Breast epithelium (tissue), 4 donors: ENCODE measurements around the gene RNF20. TPM values are rescaled to one million over a fixed set of nuclear protein-coding genes. Genes with fewer than 3 reads are reported as not detected.

ENCODE experiments used
- DNase-seq, 2 donors: peaks; one replicate each; pipeline ENCODE4 v3.0.0-alpha.2; 2019; ENCODE audit warnings: low spot score in 2 of 2
- H3K27ac ChIP-seq, 2 donors: fragments of 200-600 bp; sonication (generic) in 1 of 2; one replicate each; pipeline ENCODE4 v1.5.1; 2016 to 2019; ENCODE audit warnings: mild to moderate bottlenecking in 1 of 2
- H3K27me3 ChIP-seq, 2 donors: fragments of 200-600 bp; sonication (generic) in 1 of 2; one replicate each; pipeline versions ENCODE4 v1.5.1 to v1.6.0; 2017 to 2019; ENCODE audit warnings: control low read depth in 1 of 2, mild to moderate bottlenecking in 1 of 2
- H3K36me3 ChIP-seq: fragments of 200-600 bp; one replicate; pipeline ENCODE4 v1.5.1; 2019
- H3K4me1 ChIP-seq, 2 donors: fragments of 200-600 bp; sonication (generic); one replicate each; pipeline ENCODE4 v1.5.1; 2016 to 2019; ENCODE audit warnings: control low read depth in 1 of 2
- H3K4me3 ChIP-seq, 3 donors: fragments of 200-600 bp; sonication (generic); 1 replicate in 2 of 3; 2 replicates in 1 of 3; pipeline ENCODE4 v1.5.1; 2016 to 2019; ENCODE audit warnings: mild to moderate bottlenecking in 3 of 3, moderate library complexity in 2 of 3
- H3K9me3 ChIP-seq, 2 donors: fragments of 200-600 bp; sonication (generic) in 1 of 2; one replicate each; pipeline ENCODE4 v1.5.1; 2016 to 2019; ENCODE audit warnings: control low read depth in 1 of 2
- POLR2A ChIP-seq: fragments of 450-650 bp; IDR thresholded peaks from one replicate; pipeline ENCODE4 v1.6.1; 2016; ENCODE audit warnings: antibody characterized with exemption, mild to moderate bottlenecking, moderate library complexity
- POLR2AphosphoS5 ChIP-seq, 3 donors: sonication (generic); formaldehyde crosslinking; IDR thresholded peaks; one replicate each; pipeline ENCODE4 v1.6.1; 2017; ENCODE audit warnings: antibody characterized with exemption in 3 of 3
- intact Hi-C: fragments of 100-400 bp; cut with DNase I; formaldehyde crosslinking; loops from one replicate; pipeline ENCODE4 v1.15.1; 2023; ENCODE audit warnings: low total_unique reads
- total RNA-seq, 3 donors: library from RNA; depleted of rRNA; stranded (reverse); fragments of >200 nt; gene quantifications; one replicate each; pipeline ENCODE4 v1.1.0, GENCODE V29; 2016
- TF ChIP-seq, protein P1 (sequence below), 3 donors: fragments of 450-650 bp; IDR thresholded peaks; one replicate each; pipeline ENCODE4 v1.5.1; 2016 to 2017; ENCODE audit warnings: antibody characterized with exemption in 3 of 3, mild to moderate bottlenecking in 3 of 3, moderate library complexity in 3 of 3

RNF20 gene
- total RNA-seq, 3 donors from 2014 or later, result 24.6 to 31.5 (median 29.9) TPM

DNA sequence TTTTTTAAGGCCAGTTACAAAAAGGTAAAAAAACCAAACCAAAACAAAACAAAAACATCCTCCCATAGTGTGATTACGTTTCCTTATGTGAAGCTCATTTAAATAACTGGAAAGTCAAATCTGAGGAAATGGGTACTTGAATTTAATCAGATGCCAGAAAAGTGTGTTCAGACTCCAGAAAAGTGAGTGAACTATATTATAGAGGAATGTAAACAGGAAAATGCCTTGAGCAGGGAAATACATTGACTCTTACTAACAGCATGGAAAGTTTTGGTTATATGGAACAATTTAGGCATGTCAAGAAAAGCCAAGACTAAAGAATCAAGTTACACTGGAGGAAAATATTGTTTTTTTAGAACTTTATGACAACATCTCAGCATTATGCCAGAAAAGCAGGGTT lies 37.8 kb upstream of the RNF20 start:
- intact Hi-C loops, result no loop called here
- H3K36me3 ChIP-seq, result no peaks in the 10 kb centered on the region
- no peak overlapping the region for H3K27ac ChIP-seq
- no peaks in the 10 kb centered on the region for H3K27me3 ChIP-seq
- no peak for DNase-seq
- no peaks in the 10 kb centered on the region for H3K9me3 ChIP-seq
- no peaks in the 10 kb centered on the region for H3K4me1 ChIP-seq
- TF ChIP-seq, protein P1, sequence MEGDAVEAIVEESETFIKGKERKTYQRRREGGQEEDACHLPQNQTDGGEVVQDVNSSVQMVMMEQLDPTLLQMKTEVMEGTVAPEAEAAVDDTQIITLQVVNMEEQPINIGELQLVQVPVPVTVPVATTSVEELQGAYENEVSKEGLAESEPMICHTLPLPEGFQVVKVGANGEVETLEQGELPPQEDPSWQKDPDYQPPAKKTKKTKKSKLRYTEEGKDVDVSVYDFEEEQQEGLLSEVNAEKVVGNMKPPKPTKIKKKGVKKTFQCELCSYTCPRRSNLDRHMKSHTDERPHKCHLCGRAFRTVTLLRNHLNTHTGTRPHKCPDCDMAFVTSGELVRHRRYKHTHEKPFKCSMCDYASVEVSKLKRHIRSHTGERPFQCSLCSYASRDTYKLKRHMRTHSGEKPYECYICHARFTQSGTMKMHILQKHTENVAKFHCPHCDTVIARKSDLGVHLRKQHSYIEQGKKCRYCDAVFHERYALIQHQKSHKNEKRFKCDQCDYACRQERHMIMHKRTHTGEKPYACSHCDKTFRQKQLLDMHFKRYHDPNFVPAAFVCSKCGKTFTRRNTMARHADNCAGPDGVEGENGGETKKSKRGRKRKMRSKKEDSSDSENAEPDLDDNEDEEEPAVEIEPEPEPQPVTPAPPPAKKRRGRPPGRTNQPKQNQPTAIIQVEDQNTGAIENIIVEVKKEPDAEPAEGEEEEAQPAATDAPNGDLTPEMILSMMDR (IDR thresholded peaks at IDR 0.05), result no peak
- no peak for TF ChIP-seq POLR2AphosphoS5 (IDR thresholded peaks at IDR 0.05)
- no peak for TF ChIP-seq POLR2A
- no peak overlapping the region for H3K4me3 ChIP-seq

DNA sequence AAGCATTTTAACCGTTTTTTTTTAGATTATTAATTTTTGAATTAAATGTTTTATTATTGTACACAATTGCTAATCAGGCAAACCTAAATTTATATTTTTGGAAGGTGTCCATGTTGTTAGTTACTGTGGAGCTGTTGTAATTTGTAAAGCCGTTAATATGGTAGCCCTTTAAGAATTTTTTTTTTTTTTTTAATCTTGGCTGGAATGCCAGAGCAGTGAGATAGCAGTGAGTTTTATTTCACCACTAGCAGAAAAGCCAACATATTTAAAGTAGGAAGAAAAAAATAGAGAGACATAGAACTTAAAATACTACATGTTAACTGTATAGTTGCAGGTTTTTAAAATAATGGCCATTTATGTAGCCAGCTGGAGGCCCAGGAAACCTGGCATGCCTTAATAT lies 35.3 kb upstream of the RNF20 start:
- DNase-seq, result no peak
- intact Hi-C loops, result no loop called here
- H3K9me3 ChIP-seq, result no peaks in the 10 kb centered on the region
- H3K27me3 ChIP-seq, result no peaks in the 10 kb centered on the region
- H3K4me1 ChIP-seq, result no peaks in the 10 kb centered on the region
- no peaks in the 10 kb centered on the region for H3K36me3 ChIP-seq
- TF ChIP-seq, protein P1 (IDR thresholded peaks at IDR 0.05), result no peak
- TF ChIP-seq POLR2A (no peak), POLR2AphosphoS5 (IDR thresholded peaks at IDR 0.05) (no peak)
- no peak overlapping the region for H3K4me3 ChIP-seq
- no peak overlapping the region for H3K27ac ChIP-seq

DNA sequence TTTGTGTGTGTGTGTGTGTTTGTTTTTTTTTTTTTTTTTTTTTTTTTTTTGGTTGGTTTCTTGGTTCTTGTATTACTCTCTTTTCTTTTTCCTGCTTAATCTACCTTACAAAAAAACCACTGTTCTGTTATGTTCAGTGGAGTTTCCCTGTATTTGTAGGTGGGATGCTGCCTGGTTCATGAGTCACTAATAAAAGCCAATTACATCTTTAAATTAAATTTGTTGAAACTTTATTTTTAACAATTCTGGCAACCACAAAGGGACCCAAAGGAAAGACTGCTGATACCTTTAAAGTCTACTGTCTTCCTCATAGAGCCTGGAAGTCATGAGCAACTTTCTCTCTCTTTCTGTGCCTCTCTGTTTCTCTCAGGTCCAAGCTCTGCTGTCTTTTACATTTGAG lies 29.5 kb upstream of the RNF20 start:
- DNase-seq, result no peak
- no peak overlapping the region for H3K4me3 ChIP-seq
- H3K27ac ChIP-seq, result no peak overlapping the region
- TF ChIP-seq, protein P1 (IDR thresholded peaks at IDR 0.05), result no peak
- TF ChIP-seq POLR2A (no peak), POLR2AphosphoS5 (IDR thresholded peaks at IDR 0.05) (no peak)
- intact Hi-C loops, result no loop called here
- no peaks in the 10 kb centered on the region for H3K9me3 ChIP-seq
- H3K27me3 ChIP-seq, result no peaks in the 10 kb centered on the region
- H3K36me3 ChIP-seq, result no peaks in the 10 kb centered on the region
- no peaks in the 10 kb centered on the region for H3K4me1 ChIP-seq

DNA sequence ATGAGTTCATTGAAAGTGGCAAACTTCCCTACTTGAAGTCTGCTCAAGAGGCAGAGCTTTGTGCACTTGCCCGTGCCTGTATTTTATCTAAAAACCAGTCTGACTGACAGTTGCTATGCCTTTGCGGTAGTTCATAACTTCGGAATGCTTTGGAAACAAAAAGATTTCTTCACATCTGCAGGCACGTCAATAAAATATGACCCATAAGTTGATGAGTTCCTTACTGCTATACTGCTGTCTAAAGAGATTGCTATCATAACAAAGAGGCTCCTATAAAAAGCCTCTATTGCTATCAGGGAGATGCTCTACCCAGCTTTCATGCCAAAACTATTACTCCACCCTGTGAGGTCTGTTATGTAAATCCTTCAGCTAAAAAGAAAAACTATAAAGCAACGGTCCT lies 25.4 kb upstream of the RNF20 start:
- TF ChIP-seq, protein P1 (IDR thresholded peaks at IDR 0.05), result no peak
- no peak for TF ChIP-seq POLR2AphosphoS5 (IDR thresholded peaks at IDR 0.05)
- TF ChIP-seq POLR2A, result no peak
- Histone ChIP-seq H3K36me3 (no peaks in the 10 kb centered on the region), H3K4me3 (no peak overlapping the region), H3K27me3 (no peaks in the 10 kb centered on the region), H3K9me3 (no peaks in the 10 kb centered on the region), H3K4me1 (no peaks in the 10 kb centered on the region), H3K27ac (no peak overlapping the region)
- intact Hi-C loops, result no loop called here
- DNase-seq, result no peak

DNA sequence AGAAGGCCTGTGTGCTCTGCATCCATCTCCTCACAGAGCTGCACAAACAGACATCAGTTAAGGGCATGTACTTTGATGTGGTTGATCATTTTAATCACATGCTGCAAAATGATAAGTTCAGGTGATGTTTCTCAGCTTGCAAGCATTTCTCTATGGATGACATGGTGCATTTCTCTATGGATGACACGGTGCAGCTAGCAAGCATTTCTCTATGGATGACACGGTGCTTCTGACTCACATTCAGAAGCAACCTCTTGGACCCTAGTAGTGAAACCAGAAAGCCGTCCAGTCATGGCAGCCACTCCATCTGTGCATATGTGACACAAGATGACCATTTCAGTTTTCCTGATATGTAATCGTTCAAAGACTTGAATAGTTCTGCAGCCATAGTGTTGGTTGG lies 24.1 kb upstream of the RNF20 start:
- TF ChIP-seq, protein P1 (IDR thresholded peaks at IDR 0.05), result no peak
- no peak for TF ChIP-seq POLR2A
- no peak for TF ChIP-seq POLR2AphosphoS5 (IDR thresholded peaks at IDR 0.05)
- Histone ChIP-seq H3K27ac (no peak overlapping the region), H3K36me3 (no peaks in the 10 kb centered on the region), H3K27me3 (no peaks in the 10 kb centered on the region), H3K4me1 (no peaks in the 10 kb centered on the region), H3K9me3 (no peaks in the 10 kb centered on the region), H3K4me3 (no peak overlapping the region)
- intact Hi-C loops, result no loop called here
- no peak for DNase-seq
